SHP77 (cell line): ENCODE data around the gene ALDOB.

ENCODE experiments used
- DNase-seq, 2 experiments: peaks; one replicate each; lab custom pipeline; 2025; lab: John Stamatoyannopoulos, UW

Gene ALDOB

GRCh38 chr9:101455656-101456240 is 20.2 kb upstream of the ALDOB start:
- no peak for DNase-seq

- DNase-seq: no peak
These were observed 18.4 kb upstream of the ALDOB start for GRCh38 chr9:101453776-101454570.

DNA sequence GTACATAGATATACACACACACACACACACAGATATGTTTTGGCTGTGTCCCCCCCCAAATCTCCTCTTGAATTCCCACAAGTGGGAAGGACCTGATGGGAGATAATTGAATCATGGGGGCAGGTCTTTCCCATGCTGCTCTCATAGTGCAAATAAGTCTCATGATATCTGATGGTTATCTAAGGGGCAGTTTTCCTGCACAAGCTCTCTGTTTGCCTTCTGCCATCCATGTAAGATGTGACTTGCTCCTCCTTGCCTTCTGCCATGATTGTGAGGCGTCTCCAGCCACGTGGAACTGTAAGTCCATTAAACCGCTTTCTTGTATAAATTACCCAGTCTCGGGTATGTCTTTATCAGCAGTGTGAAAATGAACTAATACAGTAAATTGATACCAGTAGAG is 15.9 kb upstream of the ALDOB start:
- DNase-seq: no peak

GRCh38 chr9:101450931-101451330 is 15.4 kb upstream of the ALDOB start:
- no peak for DNase-seq

GRCh38 chr9:101449071-101449721 is 13.6 kb upstream of the ALDOB start:
- peak; percentile 74 to 78 for DNase-seq

GRCh38 chr9:101448680-101449070 is 13.1 kb upstream of the ALDOB start:
- peak in 1 of 2 experiments; percentile 32 for DNase-seq

- no peak for DNase-seq
These were observed 11.2 kb upstream of the ALDOB start for GRCh38 chr9:101446732-101447131.

GRCh38 chr9:101445353-101446029 is 9.9 kb upstream of the ALDOB start:
- DNase-seq: no peak

DNA sequence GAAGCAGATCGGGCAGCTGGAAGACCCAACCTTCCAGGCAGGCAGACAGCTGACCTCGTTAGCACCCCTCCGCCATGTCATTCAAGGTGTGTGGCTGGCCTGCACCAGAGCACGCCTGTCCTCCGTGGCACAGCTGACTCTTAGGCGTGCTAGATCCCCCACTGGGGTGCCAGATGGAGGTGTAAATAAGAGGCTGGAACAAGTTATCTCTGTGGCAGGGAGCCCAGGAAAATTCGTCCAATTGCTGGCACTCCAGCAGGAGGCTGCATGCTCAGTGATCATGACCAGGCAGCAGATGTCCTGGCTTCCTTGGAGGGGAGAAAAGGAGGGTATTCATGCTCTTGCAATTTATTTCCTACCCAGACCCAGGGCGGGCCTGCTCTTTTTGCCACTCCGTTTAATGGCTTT is 7.8 kb upstream of the ALDOB start:
- no peak for DNase-seq

GRCh38 chr9:101442736-101443135 is 7.2 kb upstream of the ALDOB start:
- no peak for DNase-seq

DNA sequence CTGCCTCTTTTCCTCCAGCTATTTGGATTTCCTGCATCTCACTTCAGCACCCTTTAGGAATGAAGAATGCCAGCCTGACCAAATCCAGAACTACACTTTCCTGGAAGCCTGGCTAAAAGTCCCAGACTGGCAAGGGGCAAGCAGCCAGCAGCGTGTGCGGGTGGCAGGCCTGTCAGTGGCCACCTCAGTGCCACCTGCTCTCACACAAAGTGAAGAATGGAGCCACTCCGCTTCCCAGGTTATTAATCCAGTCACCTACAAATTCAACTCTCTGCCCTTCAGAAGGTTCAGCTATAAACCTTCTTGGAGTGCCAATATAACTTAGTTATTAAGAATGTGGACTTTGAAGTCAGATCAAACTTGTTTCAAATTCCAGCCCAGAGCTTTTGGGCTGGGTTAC is 6.7 kb upstream of the ALDOB start:
- no peak for DNase-seq

DNA sequence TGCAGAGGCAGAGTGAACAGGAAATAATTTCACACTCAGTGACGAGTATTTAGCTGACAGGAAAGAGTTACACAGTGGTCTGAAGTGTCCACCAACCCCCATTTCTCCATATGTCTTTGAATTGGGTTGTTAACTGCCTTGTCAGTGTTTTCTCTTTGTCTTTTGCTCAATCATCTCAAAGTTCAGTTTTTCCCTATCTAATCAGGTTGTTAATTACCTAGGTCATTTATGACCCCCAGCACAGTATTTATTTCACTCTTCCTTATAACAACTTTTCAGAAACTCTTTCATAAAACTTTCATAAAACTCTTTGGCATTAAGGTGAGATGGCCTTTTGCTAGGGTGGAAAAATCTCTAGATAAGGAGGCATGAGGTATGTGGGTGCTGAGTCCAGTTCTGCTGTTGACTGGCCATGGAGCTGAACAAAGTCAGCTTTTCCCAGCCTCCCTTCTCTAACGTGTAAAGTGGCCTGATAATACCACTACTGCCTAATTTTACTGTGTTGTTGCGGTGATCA is 5.2 kb upstream of the ALDOB start:
- no peak for DNase-seq

DNA sequence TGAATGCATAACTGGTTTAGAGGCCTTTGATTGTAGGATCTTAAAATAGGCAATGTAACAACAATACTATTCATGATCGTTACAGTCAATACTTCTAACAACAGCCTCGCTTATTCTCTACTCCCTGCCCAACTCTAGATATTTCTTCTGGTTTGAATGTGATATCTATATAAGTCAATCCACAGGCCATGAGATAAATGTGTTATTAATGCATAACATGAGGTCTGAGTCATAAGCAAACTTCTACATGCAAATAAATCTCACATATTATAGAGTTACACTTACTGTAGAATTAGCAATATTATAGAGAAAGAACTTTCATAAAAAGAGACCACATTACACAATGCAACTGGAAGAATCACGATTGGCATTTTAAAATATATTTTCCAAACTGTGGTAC is 2.9 kb upstream of the ALDOB start:
- DNase-seq: no peak

DNA sequence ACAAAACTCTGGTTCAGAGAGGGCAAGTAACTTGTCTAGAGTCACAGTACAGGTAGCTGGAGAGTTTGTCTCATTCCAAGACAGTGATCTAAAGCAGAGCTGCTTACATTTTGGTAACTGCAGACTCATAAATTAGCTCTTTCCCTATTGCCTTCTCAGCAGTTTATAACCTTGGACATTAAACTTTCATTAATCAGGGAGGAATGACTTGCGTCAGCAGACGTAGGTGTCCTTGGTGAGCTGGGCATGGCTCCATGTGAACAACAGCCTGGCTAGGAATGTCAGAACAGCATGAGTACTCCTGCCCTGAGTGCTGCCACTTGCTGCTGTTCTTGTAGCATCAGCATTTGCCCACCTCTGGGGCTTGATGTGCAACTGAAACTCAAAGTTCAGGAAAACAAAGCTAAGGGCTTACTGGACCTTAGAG is 2.2 kb upstream of the ALDOB start:
- DNase-seq: no peak

DNA sequence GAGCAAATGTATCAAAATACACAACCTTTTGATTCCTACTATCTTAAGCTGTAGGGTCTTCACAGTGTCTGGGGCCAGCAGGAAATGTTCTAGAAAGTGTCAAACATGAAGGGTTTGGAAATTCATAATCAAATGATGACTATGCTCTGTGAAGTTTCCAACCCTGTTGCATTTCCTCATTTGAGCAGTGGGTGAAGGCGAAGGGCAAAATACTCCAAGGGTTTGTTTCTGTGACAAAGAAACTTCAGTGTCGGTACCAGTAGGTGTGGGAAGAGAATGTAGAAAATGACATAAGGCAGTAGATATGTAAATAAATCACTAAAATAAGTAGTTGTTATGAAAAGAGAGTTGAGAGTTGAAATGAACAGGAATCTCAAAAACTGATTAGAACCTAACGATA is 576 bp downstream of the ALDOB start:
- DNase-seq: no peak

DNA sequence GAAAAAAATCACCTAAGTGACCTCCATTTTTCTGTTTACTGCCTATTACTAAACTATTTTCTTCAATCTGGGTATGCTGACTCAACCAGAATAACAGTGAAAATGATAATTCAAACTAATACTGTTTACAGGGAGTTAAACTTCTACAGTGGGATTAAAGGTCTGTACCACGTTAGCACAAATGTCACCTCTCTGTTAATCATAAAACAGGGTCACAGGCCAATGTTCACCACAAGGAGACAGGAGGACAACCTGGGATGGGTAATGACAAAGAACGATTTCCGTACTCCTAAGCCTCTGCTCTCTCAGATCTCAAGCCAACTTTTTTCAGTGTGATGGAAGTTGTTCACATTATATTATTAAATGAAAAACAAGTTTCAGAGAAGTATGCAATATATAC is 2.3 kb downstream of the ALDOB start:
- no peak for DNase-seq

DNA sequence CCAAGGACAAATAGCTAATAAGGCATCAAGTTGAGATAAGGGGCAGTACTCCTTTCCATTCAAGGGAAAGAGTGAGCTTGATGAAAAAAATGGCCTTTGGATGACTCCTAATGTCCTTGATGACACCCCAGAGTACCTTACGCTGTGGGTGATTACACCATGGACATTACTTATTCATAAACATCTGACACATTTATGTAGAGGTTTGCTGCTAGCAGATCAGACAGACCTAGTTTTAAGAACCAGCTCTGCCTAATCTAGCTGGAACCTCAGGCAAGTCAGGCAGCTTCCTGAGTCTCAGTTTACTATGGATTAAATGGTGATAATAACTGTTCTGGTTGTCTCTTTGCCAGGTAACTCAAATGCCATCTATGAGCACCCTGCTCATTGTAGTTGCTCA is 2.8 kb downstream of the ALDOB start:
- no peak for DNase-seq

DNA sequence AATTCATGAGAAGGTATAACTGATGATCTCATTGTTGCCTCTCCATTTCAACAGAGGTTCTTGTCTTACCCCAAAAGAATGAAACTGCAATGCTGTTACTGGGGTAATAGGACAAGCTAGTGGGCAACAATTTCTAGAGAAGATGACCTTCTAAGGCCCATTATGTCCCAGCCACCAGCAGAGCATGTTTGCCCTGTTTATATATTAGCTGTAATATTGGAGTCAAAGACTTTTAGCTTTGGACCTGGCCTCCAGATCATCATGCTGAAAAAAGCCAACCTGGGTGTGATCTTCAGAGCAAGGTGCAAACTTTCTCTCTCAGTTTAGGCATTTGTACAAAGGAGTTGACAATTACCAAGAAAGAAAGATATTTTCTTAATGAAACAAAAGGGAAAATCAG is 3.4 kb downstream of the ALDOB start:
- no peak for DNase-seq

DNA sequence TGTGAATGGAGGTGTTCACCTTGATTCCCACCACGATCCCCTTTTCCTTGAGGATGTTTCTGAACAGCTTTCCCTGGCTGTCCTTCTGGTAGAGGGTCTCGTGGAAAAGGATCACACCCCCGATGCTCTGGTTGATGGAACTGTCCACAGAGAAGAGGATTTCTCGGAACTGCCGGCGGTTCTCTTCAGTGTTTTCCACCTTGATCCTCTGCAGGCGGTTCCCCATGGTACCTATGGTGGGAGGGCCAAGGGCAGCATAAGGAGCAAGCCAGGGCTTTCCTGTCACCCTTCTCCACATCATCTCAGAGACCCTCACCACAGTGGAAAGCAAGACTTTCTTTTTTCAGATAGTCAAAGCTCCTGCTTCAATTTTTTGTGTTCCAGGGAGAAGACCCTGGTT is 5.8 kb downstream of the ALDOB start:
- DNase-seq: no peak

- no peak for DNase-seq
These were observed 6.7 kb downstream of the ALDOB start for GRCh38 chr9:101428909-101429308.

DNA sequence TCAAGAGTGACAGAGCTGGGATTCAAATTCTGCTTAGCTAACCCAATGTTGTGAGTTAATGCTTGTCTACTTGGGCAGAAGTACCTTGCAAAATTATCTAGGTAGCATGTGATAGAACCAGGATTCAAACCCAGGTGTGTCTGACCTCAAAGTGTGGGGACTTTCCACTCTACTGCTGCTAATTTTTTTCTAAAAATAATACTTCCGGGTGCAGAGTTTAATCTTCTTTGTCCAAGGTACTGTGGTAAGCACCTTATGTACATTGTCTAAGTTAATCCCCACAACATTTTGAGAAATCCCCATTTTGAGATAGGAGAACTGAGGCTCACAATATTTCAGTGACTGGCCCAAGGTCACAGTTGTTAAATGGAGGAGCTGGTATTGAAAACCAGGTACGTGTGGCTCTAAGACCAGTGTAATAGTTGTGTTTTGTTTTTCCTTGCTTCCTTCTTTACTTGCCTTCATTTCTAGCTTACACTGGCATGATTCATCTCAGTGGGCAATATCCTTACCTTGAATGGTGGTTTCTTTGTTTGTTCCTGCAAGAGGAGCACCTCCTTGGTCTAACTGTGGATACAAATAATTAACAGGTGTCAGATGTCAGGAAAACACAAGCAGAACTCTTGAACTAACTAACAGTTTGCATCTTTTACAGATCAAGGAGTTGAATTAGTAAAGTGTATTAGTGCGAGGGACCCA is 7.5 kb downstream of the ALDOB start:
- no peak for DNase-seq

GRCh38 chr9:101427358-101427757 is 8.2 kb downstream of the ALDOB start:
- no peak for DNase-seq
